ENCODE results near the gene BTBD9.

BTBD9 gene

DNA sequence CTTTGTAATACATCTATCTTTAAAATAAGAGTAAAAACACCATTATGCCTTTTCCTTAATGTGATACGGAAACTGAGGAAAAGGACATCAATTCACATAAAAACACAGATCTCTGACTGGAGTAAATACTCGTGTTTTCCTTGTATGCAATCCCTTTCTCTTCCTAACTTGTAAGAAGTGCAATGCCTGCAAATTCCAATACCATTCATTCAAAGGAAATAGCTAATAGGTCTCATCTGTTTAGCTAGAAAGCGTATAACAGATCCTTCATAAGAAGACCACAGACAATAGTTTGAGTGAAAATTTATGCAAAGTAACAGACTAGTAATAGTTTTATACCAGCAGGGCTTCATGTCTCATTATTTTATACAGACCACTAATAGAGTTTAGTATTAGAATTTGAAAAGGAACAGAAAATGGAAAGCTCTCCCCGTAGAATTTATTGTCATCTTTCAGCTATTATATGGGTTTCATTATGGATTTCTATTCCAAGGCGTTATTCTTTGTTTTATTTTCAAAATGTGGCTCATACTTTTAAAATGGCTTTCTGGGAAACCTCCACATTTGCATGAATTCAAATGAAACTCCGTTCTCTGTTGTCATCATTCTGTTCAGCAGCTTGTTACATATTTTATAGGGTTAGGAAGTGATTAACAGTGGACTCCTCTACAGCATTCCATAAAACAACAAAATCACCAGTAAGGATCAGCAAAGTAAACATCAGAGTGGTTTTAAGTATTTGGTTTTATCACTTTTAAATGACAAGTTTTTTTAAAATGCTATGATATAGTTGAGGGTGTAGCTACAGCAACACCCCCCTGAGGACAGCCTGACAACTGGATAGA is 186.7 kb downstream of the BTBD9 start:
- Histone ChIP-seq H3K4me1 (no peaks in the 10 kb centered on the region), H3K27me3 (no peaks in the 10 kb centered on the region), H3K4me3 (ENCODE audit: low read depth, low read length) (no peak overlapping the region), H3K36me3 (no peaks in the 10 kb centered on the region), H3K9me3 (no peaks in the 10 kb centered on the region)
- no peak for DNase-seq
- TF ChIP-seq, protein P1, sequence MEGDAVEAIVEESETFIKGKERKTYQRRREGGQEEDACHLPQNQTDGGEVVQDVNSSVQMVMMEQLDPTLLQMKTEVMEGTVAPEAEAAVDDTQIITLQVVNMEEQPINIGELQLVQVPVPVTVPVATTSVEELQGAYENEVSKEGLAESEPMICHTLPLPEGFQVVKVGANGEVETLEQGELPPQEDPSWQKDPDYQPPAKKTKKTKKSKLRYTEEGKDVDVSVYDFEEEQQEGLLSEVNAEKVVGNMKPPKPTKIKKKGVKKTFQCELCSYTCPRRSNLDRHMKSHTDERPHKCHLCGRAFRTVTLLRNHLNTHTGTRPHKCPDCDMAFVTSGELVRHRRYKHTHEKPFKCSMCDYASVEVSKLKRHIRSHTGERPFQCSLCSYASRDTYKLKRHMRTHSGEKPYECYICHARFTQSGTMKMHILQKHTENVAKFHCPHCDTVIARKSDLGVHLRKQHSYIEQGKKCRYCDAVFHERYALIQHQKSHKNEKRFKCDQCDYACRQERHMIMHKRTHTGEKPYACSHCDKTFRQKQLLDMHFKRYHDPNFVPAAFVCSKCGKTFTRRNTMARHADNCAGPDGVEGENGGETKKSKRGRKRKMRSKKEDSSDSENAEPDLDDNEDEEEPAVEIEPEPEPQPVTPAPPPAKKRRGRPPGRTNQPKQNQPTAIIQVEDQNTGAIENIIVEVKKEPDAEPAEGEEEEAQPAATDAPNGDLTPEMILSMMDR (IDR thresholded peaks at IDR 0.05; ENCODE audit: low read depth, low read length), result no peak

DNA sequence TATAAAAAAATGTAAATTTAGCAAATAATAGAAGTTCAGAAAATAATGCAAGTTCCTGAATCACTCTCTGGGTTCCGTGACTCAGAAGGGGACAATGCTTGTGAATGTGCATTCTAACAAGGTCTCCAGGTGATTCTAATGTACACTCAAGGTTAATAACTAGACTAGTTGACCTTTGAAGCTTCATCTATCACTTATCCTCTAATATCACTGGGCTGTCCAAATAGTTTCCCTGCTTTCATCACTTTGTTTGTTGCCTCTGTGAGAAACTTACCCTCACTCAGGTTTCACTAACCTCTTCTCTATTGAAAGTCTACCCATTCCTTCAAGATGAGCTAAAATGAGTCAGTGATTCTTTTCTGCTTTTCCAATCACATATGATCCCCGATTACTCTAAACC is 189.0 kb downstream of the BTBD9 start:
- Histone ChIP-seq H3K27me3 (no peaks in the 10 kb centered on the region), H3K4me3 (ENCODE audit: low read depth, low read length) (no peak overlapping the region), H3K4me1 (no peaks in the 10 kb centered on the region), H3K9me3 (no peaks in the 10 kb centered on the region), H3K36me3 (no peaks in the 10 kb centered on the region)
- no peak for DNase-seq
- TF ChIP-seq, protein P1 (IDR thresholded peaks at IDR 0.05; ENCODE audit: low read depth, low read length), result no peak

DNA sequence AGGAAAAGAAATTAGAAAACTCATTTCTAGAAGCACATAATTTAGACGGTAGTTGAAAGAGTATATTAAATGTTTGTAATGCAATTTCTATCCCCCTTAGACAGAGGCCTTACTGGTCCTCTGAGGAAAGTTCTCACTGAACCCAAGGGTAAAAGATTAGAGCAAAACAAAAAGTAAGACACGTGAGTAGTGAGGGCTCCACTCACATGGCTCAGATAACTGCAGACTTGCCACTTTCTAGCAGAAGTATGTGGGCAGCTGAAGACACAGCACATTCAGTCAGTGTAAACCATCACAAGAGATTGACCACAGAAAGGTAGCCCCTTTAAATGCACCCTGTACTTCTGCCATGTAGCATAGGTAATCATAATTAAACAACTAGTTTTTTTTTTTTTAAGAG is 193.8 kb downstream of the BTBD9 start:
- TF ChIP-seq, protein P1 (IDR thresholded peaks at IDR 0.05; ENCODE audit: low read depth, low read length), result no peak
- no peak for DNase-seq
- Histone ChIP-seq H3K27me3 (no peaks in the 10 kb centered on the region), H3K4me3 (ENCODE audit: low read depth, low read length) (no peak overlapping the region), H3K4me1 (peaks cover 9% of the 10 kb centered on the region; the same call in 1 of the 2 replicates), H3K36me3 (no peaks in the 10 kb centered on the region), H3K9me3 (no peaks in the 10 kb centered on the region)

DNA sequence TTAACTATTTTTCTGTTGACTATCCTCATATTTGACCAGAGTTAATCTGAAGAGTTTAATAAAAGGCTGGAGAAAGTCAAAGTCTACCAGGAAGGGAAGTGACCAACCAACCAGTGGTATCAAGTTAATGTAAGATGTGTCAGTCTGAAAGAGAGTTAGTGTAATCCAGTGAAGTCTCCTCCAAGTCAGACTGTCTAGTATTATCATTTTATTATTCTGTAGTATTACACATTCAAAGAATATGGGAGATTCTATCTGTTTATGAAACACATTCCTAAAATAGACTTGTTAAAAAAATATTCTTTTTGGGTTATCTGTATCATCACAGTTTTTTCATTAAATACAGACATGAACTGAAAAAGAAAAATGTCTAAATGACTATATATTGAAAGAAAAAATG is 194.4 kb downstream of the BTBD9 start:
- Histone ChIP-seq H3K27me3 (no peaks in the 10 kb centered on the region), H3K4me1 (peaks cover 9% of the 10 kb centered on the region; the same call in 1 of the 2 replicates), H3K9me3 (no peaks in the 10 kb centered on the region), H3K4me3 (ENCODE audit: low read depth, low read length) (no peak overlapping the region), H3K36me3 (no peaks in the 10 kb centered on the region)
- no peak for DNase-seq
- TF ChIP-seq, protein P1 (IDR thresholded peaks at IDR 0.05; ENCODE audit: low read depth, low read length), result no peak

DNA sequence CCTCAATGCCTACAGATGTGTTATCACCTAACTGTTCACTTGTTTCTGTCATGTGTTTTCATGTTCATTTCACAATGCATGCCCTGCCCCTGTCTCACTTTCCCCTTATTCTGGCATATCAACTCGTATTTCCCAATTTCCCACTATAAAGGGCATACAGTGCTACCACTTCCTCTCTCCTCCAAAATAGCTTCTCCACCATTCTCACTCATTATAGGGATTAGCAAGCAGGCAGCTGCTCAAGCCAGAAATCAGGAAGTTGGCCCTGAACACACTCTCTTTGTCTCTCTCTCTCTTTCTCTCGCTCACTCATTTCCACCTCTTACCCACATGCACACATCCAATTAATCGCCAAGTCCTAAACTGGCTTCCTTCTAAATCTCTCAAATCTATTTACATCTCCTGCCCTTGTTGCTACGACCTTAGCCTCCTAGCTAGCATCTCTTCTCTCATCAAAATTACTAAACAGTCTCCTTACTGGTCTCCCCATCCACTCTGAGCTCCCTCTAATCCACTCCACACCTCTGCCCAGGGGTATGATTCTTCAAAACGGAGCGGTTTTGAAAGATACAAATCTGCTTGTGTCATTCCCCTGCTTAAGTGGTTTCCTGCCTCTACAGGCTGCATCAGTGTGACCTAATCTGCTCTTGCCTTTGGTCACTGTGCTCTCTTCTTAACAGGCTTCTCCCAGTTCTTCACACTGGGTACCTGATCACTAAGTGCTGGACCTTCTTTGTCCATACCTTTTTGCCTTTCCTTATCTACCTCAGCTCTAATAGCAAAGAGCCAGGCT is 196.2 kb downstream of the BTBD9 start:
- Histone ChIP-seq H3K27me3 (no peaks in the 10 kb centered on the region), H3K4me1 (peaks cover 9% of the 10 kb centered on the region; the same call in 1 of the 2 replicates), H3K4me3 (ENCODE audit: low read depth, low read length) (no peak overlapping the region), H3K36me3 (no peaks in the 10 kb centered on the region), H3K9me3 (no peaks in the 10 kb centered on the region)
- TF ChIP-seq, protein P1 (IDR thresholded peaks at IDR 0.05; ENCODE audit: low read depth, low read length), result no peak
- DNase-seq, result no peak
